OCI-LY1 (cell line): ENCODE data around the gene NAA30.

Source experiments
- H2AFZ ChIP-seq: fragments of 200-600 bp; sonication (generic), shearing (Covaris generic); 2 replicates; pipeline ENCODE4 v1.6.0; 2014; ENCODE audit warnings: antibody characterized with exemption, mild to moderate bottlenecking, low read length
- H3F3A ChIP-seq: fragments of 200-600 bp; sonication (generic), shearing (Covaris generic); 2 replicates; pipeline ENCODE4 v1.6.0; 2014; ENCODE audit warnings: mild to moderate bottlenecking, antibody characterized with exemption, low read length, moderate library complexity; ENCODE audit not compliant: insufficient read depth
- H3K27ac ChIP-seq: fragments of 200-600 bp; sonication (generic); 2 replicates; pipeline ENCODE4 v1.5.1; 2014; ENCODE audit warnings: low read length, mixed run types, mild to moderate bottlenecking, low read depth; ENCODE audit not compliant: poor library complexity, severe bottlenecking
- H3K27me3 ChIP-seq: fragments of 200-600 bp; sonication (generic); 2 replicates; pipeline ENCODE4 v1.6.0; 2014; ENCODE audit warnings: antibody characterized with exemption, mild to moderate bottlenecking, low read length, moderate library complexity; ENCODE audit not compliant: insufficient read depth
- H3K36me3 ChIP-seq: fragments of 200-600 bp; sonication (generic); 2 replicates; pipeline ENCODE4 v1.6.1; 2014; ENCODE audit warnings: mild to moderate bottlenecking, antibody characterized with exemption, low read length, moderate library complexity, mixed read lengths; ENCODE audit not compliant: insufficient read depth
- H3K4me1 ChIP-seq: fragments of 200-600 bp; sonication (generic); 2 replicates; pipeline ENCODE4 v1.5.1; 2014; ENCODE audit warnings: mild to moderate bottlenecking, low read length, moderate library complexity; ENCODE audit not compliant: insufficient read depth, severe bottlenecking
- H3K4me2 ChIP-seq: fragments of 200-600 bp; sonication (generic), shearing (Covaris generic); 2 replicates; pipeline ENCODE4 v1.6.1; 2014; ENCODE audit warnings: low read length
- H3K4me3 ChIP-seq: fragments of 200-600 bp; sonication (generic); 2 replicates; pipeline ENCODE4 v1.5.1; 2014; ENCODE audit warnings: low read length, low read depth, mild to moderate bottlenecking, mixed read lengths; ENCODE audit not compliant: poor library complexity, severe bottlenecking
- H3K79me2 ChIP-seq: fragments of 200-600 bp; shearing (Covaris generic); 2 replicates; pipeline ENCODE4 v1.6.1; 2016; ENCODE audit warnings: mixed run types, low read length, mixed read lengths; ENCODE audit not compliant: insufficient read depth
- H3K9ac ChIP-seq: fragments of 200-600 bp; sonication (generic), shearing (Covaris generic); 2 replicates; pipeline ENCODE4 v1.6.1; 2014; ENCODE audit warnings: mild to moderate bottlenecking, low read length, mixed read lengths
- H3K9me2 ChIP-seq: fragments of 200-600 bp; sonication (generic), shearing (Covaris generic); 2 replicates; pipeline ENCODE4 v1.6.1; 2014; ENCODE audit warnings: low read depth, mild to moderate bottlenecking, low read length, mixed read lengths
- H3K9me3 ChIP-seq: fragments of 200-600 bp; shearing (Covaris generic); 2 replicates; pipeline ENCODE4 v1.6.1; 2014; ENCODE audit warnings: low read length, mixed read lengths
- H4K20me1 ChIP-seq: fragments of 200-600 bp; sonication (generic), shearing (Covaris generic); 2 replicates; pipeline ENCODE4 v1.6.0; 2016; ENCODE audit warnings: mild to moderate bottlenecking, low read length; ENCODE audit not compliant: insufficient read depth
- CTCF ChIP-seq: fragments of 200-600 bp; sonication (generic), shearing (Covaris generic); IDR thresholded peaks from 2 replicates; pipeline ENCODE4 v1.5.1; 2017; ENCODE audit warnings: mild to moderate bottlenecking, antibody characterized with exemption, low read length, moderate library complexity, mixed read lengths
- EZH2 ChIP-seq: fragments of 200-600 bp; sonication (generic), shearing (Covaris generic); IDR thresholded peaks from 2 replicates; pipeline ENCODE4 v1.8.0; 2017; ENCODE audit warnings: borderline replicate concordance, mixed run types, mild to moderate bottlenecking, antibody characterized with exemption, low read length, moderate library complexity, mixed read lengths

The NAA30 gene

DNA sequence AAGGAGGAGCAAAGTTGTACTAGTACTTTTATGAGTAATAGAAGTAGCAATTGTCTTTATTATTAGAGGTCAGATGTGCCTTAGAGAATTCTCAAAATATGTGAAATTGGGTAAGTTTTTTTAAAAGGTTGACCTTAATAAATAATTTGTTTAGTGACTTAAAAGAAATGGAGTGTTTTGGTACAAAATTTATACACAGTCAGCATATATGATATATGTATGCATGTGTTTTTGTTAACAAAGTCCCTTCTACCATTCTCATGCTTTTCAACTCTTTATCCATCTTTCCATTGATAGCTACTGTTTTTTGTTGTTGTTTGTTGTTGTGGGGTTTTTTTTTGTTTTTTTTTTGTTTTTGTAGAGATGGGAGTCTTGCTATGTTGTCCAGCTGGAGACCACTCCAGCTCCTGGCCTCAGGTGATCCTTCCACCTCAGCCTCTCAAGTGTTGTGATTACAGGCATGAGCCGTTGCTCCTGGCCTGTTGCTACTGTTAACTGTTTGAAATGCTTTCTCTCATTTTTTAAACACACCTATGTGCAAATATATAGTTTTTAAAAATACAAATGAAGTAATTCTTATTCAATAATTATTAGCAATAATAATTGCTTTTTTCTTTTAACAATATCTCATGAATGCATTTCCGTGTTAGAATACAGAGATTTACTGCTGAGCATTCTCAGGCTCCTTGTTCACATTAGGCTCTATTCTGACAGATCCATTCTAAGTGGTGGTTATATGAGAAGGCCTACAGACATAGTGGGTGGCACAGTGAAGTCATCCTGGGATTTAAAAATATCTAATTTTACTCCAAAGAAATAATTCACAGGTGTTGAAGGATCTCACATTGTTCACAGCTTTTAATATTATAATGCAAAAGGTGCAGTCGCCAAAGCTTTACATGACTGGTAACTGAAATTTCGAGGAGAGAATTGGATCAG, 10.4 kb downstream of the NAA30 start:
- Histone ChIP-seq H3K4me3 (no peak overlapping the region), H3K27me3 (no peaks in the 10 kb centered on the region), H3K9me2 (no peaks in the 10 kb centered on the region), H2AFZ (no peak overlapping the region), H3K27ac (no peak overlapping the region), H3K4me1 (no peaks in the 10 kb centered on the region), H3K9me3 (no peaks in the 10 kb centered on the region), H4K20me1 (no peaks in the 10 kb centered on the region), H3F3A (no peaks in the 10 kb centered on the region), H3K79me2 (peaks cover 7% of the 10 kb centered on the region; the same call in 1 of the 2 replicates), H3K9ac (no peak overlapping the region), H3K36me3 (peaks cover 57% of the 10 kb centered on the region), H3K4me2 (no peak overlapping the region)
- TF ChIP-seq CTCF (no peak), EZH2 (no peak)

- H3K4me2 ChIP-seq: no peak overlapping the region
- TF ChIP-seq EZH2: no peak
- no peak for TF ChIP-seq CTCF
- peaks cover 7% of the 10 kb centered on the region; the same call in 1 of the 2 replicates for H3K79me2 ChIP-seq
- no peak overlapping the region for H2AFZ ChIP-seq
- no peaks in the 10 kb centered on the region for H3K9me2 ChIP-seq
- H3K36me3 ChIP-seq: peaks cover 59% of the 10 kb centered on the region
- H3K27me3 ChIP-seq: no peaks in the 10 kb centered on the region
- H3K27ac ChIP-seq: no peak overlapping the region
- no peaks in the 10 kb centered on the region for H4K20me1 ChIP-seq
- no peak overlapping the region for H3K4me3 ChIP-seq
- no peaks in the 10 kb centered on the region for H3F3A ChIP-seq
- H3K9me3 ChIP-seq: no peaks in the 10 kb centered on the region
- H3K9ac ChIP-seq: no peak overlapping the region
- no peaks in the 10 kb centered on the region for H3K4me1 ChIP-seq
These were observed 11.1 kb downstream of the NAA30 start for GRCh38 chr14:57401501-57401900.

DNA sequence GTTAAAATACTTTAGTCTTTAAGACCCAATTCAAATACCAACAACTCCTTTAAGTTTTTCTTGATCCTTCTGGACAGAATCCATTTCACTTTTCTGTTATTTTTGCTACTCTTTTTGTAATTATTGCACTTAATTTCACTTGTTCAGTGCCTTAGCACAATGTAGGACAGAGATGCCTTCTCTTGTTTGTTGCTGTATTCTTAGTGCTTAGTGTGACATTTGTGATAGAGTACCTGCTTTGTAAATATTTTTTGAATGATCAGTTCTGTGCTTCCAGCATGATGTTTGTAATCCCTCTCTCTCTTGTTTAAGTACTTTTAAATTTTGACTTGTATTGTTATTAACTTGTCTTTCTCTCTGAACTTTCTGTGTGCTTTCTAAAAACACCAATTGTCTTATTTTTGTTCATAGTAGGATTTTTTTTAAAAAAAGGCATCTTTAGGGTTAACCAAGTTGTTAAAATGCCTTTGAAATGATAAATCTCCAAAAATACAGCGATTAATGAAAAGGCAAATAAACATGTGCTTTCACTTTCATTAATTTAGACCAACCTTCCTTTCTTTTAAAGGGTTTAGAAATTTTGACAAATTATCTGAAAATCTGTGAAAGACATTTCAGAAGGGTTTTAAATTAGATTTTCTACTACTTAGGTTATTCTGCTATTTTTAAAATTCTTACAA, 11.9 kb downstream of the NAA30 start:
- Histone ChIP-seq H3K27me3 (no peaks in the 10 kb centered on the region), H3K79me2 (peaks cover 7% of the 10 kb centered on the region; the same call in 1 of the 2 replicates), H2AFZ (no peak overlapping the region), H3F3A (no peaks in the 10 kb centered on the region), H3K4me3 (no peak overlapping the region), H4K20me1 (no peaks in the 10 kb centered on the region), H3K9ac (no peak overlapping the region), H3K27ac (no peak overlapping the region), H3K9me3 (no peaks in the 10 kb centered on the region), H3K4me1 (no peaks in the 10 kb centered on the region), H3K9me2 (no peaks in the 10 kb centered on the region), H3K36me3 (peaks cover 60% of the 10 kb centered on the region), H3K4me2 (no peak overlapping the region)
- TF ChIP-seq CTCF (no peak), EZH2 (no peak)
